A673 (cell line): ENCODE results near the gene VTI1A. TPM values are rescaled to one million over a fixed set of nuclear protein-coding genes. Genes with fewer than 3 reads are reported as not detected.

Source experiments
- BruUV-seq: library from RNA; stranded (reverse); fragments of 400-500 nt; replicated peaks from 2 replicates; lab custom pipeline; 2021; lab: Mats Ljungman, UMichigan
- CTCF ChIA-PET: fragments of 300-600 bp; sonication (Branson Sonifier 250); formaldehyde crosslinking; loops from one replicate; lab custom pipeline; 2022; ENCODE audit warnings: antibody characterized with exemption; lab: Charles Lee
- POLR2A ChIA-PET: fragments of 300-600 bp; sonication (Branson Sonifier 250); formaldehyde crosslinking; loops from one replicate; lab custom pipeline; 2022; ENCODE audit warnings: antibody characterized with exemption; ENCODE audit not compliant: low non-redundant PET; lab: Charles Lee
- DNase-seq: peaks from one replicate; pipeline ENCODE4 v3.0.0-alpha.2; 2015; ENCODE audit warnings: low spot score
- H3K27ac ChIP-seq: fragments of 200-600 bp; sonication (generic); 2 replicates; pipeline ENCODE4 v1.5.1; 2016; ENCODE audit warnings: mixed run types, low read depth, mild to moderate bottlenecking, mixed read lengths, antibody characterized with exemption, low read length; ENCODE audit not compliant: poor library complexity, severe bottlenecking
- H3K27me3 ChIP-seq: fragments of 200-600 bp; sonication (generic); replicated peaks from 2 replicates; pipeline ENCODE4 v1.6.1; 2017; ENCODE audit warnings: mixed run types, low read depth, mild to moderate bottlenecking, mixed read lengths, antibody characterized with exemption, low read length; ENCODE audit not compliant: insufficient read depth, poor library complexity
- H3K36me3 ChIP-seq: fragments of 200-600 bp; sonication (generic); 2 replicates; pipeline ENCODE4 v1.6.1; 2016; ENCODE audit warnings: mixed run types, mild to moderate bottlenecking, mixed read lengths, antibody characterized with exemption, low read length; ENCODE audit not compliant: insufficient read depth, poor library complexity, severe bottlenecking
- H3K4me1 ChIP-seq: fragments of 200-600 bp; sonication (generic); 2 replicates; pipeline ENCODE4 v1.6.1; 2017; ENCODE audit warnings: mixed run types, mild to moderate bottlenecking, mixed read lengths, antibody characterized with exemption, low read length; ENCODE audit not compliant: insufficient read depth, poor library complexity, severe bottlenecking
- H3K4me3 ChIP-seq: fragments of 200-600 bp; sonication (generic); 2 replicates; pipeline ENCODE4 v1.5.1; 2016; ENCODE audit warnings: low read depth, mixed run types, mild to moderate bottlenecking, mixed read lengths, low read length; ENCODE audit not compliant: poor library complexity, severe bottlenecking
- H3K9me3 ChIP-seq: fragments of 200-600 bp; sonication (generic); 2 replicates; pipeline ENCODE4 v1.6.1; 2016; ENCODE audit warnings: mixed run types, low read depth, mild to moderate bottlenecking, mixed read lengths, antibody characterized with exemption, low read length; ENCODE audit not compliant: poor library complexity, severe bottlenecking
- EZH2 ChIP-seq: fragments of 200-600 bp; sonication (generic); IDR thresholded peaks from 2 replicates; pipeline ENCODE4 v1.6.1; 2017; ENCODE audit warnings: borderline replicate concordance, low read depth, mild to moderate bottlenecking, mixed read lengths, antibody characterized with exemption, low read length; ENCODE audit not compliant: poor library complexity, severe bottlenecking
- intact Hi-C: fragments of 100-400 bp; cut with micrococcal nuclease; formaldehyde crosslinking; loops from one replicate; pipeline ENCODE4 v1.10.0; 2022; ENCODE audit not compliant: unreplicated experiment
- total RNA-seq: library from RNA; stranded (reverse); gene quantifications from 2 replicates; pipeline ENCODE4 v1.2.3, GENCODE V29; 2021
- TF ChIP-seq, protein P1 (sequence below): fragments of 300-800, 200-600 bp; sonication (generic); conservative IDR thresholded peaks from 2 replicates; pipeline ENCODE4 v1.5.1; 2017; ENCODE audit warnings: low read depth, mild to moderate bottlenecking, antibody characterized with exemption, low read length, moderate library complexity, mixed read lengths

VTI1A gene
- total RNA-seq, 1 experiment from 2014 or later, result 38.7 TPM

DNA sequence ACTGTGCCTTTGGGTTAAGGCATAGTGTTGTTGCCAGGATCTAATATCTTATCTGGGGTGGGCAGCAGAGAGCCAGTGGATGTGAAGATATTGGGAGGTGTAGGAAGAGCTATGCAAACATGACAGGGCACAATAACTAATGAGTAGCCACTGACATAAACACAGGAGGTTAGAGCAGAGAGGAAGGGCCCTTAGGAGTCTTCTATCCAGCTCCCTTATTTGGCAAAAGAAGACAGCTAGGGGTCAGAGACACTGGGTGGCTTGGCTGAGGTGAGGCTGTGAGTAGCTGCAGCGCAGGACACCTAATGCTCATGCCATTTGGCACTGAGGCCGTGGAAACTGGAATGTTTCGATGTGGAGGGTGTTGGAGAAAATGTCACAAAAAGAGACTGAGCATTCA lies 326.8 kb downstream of the VTI1A start:
- no TSS peak for BruUV-seq
- CTCF ChIA-PET, result no interaction called here

DNA sequence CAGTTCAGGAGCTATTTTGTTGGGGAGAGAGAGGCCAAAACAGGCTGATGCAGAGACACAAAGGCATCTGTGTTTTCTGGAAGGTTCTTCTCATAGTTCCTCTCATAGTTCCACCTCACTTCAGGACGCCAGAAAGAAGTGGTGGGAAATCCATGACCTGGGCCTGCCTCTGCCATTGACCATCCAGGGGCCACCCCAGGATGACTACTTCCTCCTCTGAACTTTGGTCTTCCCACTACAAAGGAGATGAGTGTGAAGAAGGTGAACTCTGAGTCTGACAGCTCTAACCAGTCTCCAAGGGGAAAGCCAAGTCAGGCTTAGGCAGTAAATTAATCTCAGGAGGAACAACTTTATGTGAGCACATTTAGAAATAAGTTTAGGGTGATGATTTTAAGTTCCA lies 327.2 kb downstream of the VTI1A start:
- POLR2A ChIA-PET, result no interaction called here
- CTCF ChIA-PET, result no interaction called here
- TF ChIP-seq EZH2, result no peak
- TF ChIP-seq, protein P1, sequence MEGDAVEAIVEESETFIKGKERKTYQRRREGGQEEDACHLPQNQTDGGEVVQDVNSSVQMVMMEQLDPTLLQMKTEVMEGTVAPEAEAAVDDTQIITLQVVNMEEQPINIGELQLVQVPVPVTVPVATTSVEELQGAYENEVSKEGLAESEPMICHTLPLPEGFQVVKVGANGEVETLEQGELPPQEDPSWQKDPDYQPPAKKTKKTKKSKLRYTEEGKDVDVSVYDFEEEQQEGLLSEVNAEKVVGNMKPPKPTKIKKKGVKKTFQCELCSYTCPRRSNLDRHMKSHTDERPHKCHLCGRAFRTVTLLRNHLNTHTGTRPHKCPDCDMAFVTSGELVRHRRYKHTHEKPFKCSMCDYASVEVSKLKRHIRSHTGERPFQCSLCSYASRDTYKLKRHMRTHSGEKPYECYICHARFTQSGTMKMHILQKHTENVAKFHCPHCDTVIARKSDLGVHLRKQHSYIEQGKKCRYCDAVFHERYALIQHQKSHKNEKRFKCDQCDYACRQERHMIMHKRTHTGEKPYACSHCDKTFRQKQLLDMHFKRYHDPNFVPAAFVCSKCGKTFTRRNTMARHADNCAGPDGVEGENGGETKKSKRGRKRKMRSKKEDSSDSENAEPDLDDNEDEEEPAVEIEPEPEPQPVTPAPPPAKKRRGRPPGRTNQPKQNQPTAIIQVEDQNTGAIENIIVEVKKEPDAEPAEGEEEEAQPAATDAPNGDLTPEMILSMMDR, result no peak

More for the DNA sequence above, 326.8 kb downstream of the VTI1A start:
- POLR2A ChIA-PET, result no interaction called here
- Histone ChIP-seq H3K27me3 (no peaks in the 10 kb centered on the region), H3K4me1 (peaks cover 11% of the 10 kb centered on the region), H3K36me3 (no peaks in the 10 kb centered on the region), H3K4me3 (no peak overlapping the region), H3K9me3 (no peaks in the 10 kb centered on the region), H3K27ac (no peak overlapping the region)
- intact Hi-C loops, result no loop called here
- no peak for DNase-seq
- TF ChIP-seq, protein P1, result no peak
- TF ChIP-seq EZH2, result no peak

DNA sequence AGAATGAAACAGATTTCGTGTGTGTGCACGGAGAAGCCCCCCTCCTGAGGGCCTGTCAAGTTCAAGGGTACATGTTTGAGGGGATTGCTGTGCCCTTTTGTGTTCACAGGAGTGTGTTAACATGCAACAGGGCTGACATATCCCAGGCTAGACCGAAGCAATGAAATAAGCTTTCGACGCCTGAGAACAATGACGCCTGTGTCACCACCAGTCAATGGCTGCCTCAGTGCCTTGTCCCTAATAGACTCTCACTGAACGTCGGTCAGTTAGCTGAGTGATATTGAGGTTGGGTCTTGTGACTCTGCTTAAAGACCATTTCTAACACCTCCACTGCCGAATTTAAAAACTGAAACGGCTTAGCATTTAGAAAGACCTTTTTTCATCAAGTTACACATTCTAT lies 327.8 kb downstream of the VTI1A start:
- H3K9me3 ChIP-seq, result no peaks in the 10 kb centered on the region
- intact Hi-C loops, result no loop called here
- CTCF ChIA-PET, result no interaction called here
- no TSS peak for BruUV-seq
- POLR2A ChIA-PET, result no interaction called here
- H3K36me3 ChIP-seq, result no peaks in the 10 kb centered on the region
- peaks cover 11% of the 10 kb centered on the region for H3K4me1 ChIP-seq
- H3K4me3 ChIP-seq, result no peak overlapping the region
- no peaks in the 10 kb centered on the region for H3K27me3 ChIP-seq
- DNase-seq, result no peak
- TF ChIP-seq, protein P1, result no peak
- TF ChIP-seq EZH2, result no peak
- H3K27ac ChIP-seq, result no peak overlapping the region

More for the DNA sequence above, 327.2 kb downstream of the VTI1A start:
- DNase-seq, result no peak
- Histone ChIP-seq H3K4me3 (no peak overlapping the region), H3K27me3 (no peaks in the 10 kb centered on the region), H3K9me3 (no peaks in the 10 kb centered on the region), H3K4me1 (peaks cover 11% of the 10 kb centered on the region), H3K27ac (no peak overlapping the region), H3K36me3 (no peaks in the 10 kb centered on the region)
- intact Hi-C loops, result no loop called here
- no TSS peak for BruUV-seq
